HEK293 (cell line): ENCODE measurements around the gene PIN4.
A peak's percentile ranks its signal among the peaks of the same experiment; 100 is the strongest.

Source experiments
- GFI1B ChIP-seq: fragments of 450-650 bp; formaldehyde crosslinking; IDR thresholded peaks from 2 replicates; pipeline ENCODE4 v1.5.1; 2016; ENCODE audit warnings: missing biosample characterization, missing genetic modification characterization
- GLIS1 ChIP-seq: fragments of 450-650 bp; formaldehyde crosslinking; IDR thresholded peaks from 2 replicates; pipeline ENCODE4 v1.5.1; 2016; ENCODE audit warnings: missing biosample characterization, missing genetic modification characterization
- HOXD13 ChIP-seq: sonication (generic); formaldehyde crosslinking; IDR thresholded peaks from 2 replicates; pipeline ENCODE4 v1.8.0; 2022; ENCODE audit warnings: missing genetic modification reagents, borderline replicate concordance
- IKZF3 ChIP-seq: fragments of 450-650 bp; IDR thresholded peaks from 2 replicates; pipeline ENCODE4 v1.5.0; 2018; ENCODE audit warnings: missing biosample characterization, mild to moderate bottlenecking, missing genetic modification characterization, moderate library complexity
- KLF8 ChIP-seq: fragments of 450-650 bp; formaldehyde crosslinking; IDR thresholded peaks from 2 replicates; pipeline ENCODE4 v1.5.1; 2016; ENCODE audit warnings: missing biosample characterization, missing genetic modification characterization
- MEIS1 ChIP-seq: sonication (generic); formaldehyde crosslinking; IDR thresholded peaks from 2 replicates; pipeline ENCODE4 v1.8.1; 2022; ENCODE audit warnings: missing genetic modification reagents, mild to moderate bottlenecking, borderline replicate concordance
- SCRT1 ChIP-seq: fragments of 450-650 bp; formaldehyde crosslinking; IDR thresholded peaks from 2 replicates; pipeline ENCODE4 v1.5.1; 2016; ENCODE audit warnings: missing biosample characterization, missing genetic modification characterization, borderline replicate concordance
- SP3 ChIP-seq: fragments of 450-650 bp; formaldehyde crosslinking; IDR thresholded peaks from 2 replicates; pipeline ENCODE4 v1.5.1; 2016; ENCODE audit warnings: missing biosample characterization, missing genetic modification characterization
- TCF7L2 ChIP-seq: IDR thresholded peaks from 2 replicates; pipeline ENCODE4 v1.6.1; 2011; ENCODE audit warnings: low read depth, mild to moderate bottlenecking, inconsistent platforms, low read length, moderate library complexity, borderline replicate concordance
- ZBTB21 ChIP-seq: fragments of 450-650 bp; formaldehyde crosslinking; IDR thresholded peaks from 2 replicates; pipeline ENCODE4 v1.5.1; 2017; ENCODE audit warnings: missing biosample characterization, missing genetic modification characterization
- ZFP3 ChIP-seq: fragments of 450-650 bp; formaldehyde crosslinking; IDR thresholded peaks from 2 replicates; pipeline ENCODE4 v1.5.1; 2016; ENCODE audit warnings: low read depth, missing biosample characterization, missing genetic modification characterization
- ZNF114 ChIP-seq: fragments of 450-650 bp; formaldehyde crosslinking; IDR thresholded peaks from 2 replicates; pipeline ENCODE4 v1.5.0; 2017; ENCODE audit warnings: missing biosample characterization, missing genetic modification characterization
- ZNF16 ChIP-seq: fragments of 450-650 bp; formaldehyde crosslinking; IDR thresholded peaks from 2 replicates; pipeline ENCODE4 v1.5.1; 2016; ENCODE audit warnings: low read depth, missing biosample characterization, missing genetic modification characterization
- ZNF175 ChIP-seq: fragments of 450-650 bp; formaldehyde crosslinking; IDR thresholded peaks from 2 replicates; pipeline ENCODE4 v1.5.1; 2016; ENCODE audit warnings: missing biosample characterization, missing genetic modification characterization
- ZNF211 ChIP-seq: fragments of 450-650 bp; formaldehyde crosslinking; IDR thresholded peaks from 2 replicates; pipeline ENCODE4 v1.5.1; 2016; ENCODE audit warnings: low read depth, missing biosample characterization, missing genetic modification characterization
- ZNF24 ChIP-seq: fragments of 450-650 bp; formaldehyde crosslinking; IDR thresholded peaks from 2 replicates; pipeline ENCODE4 v1.5.1; 2016; ENCODE audit warnings: missing biosample characterization, missing genetic modification characterization
- ZNF654 ChIP-seq: fragments of 450-650 bp; formaldehyde crosslinking; IDR thresholded peaks from 2 replicates; pipeline ENCODE4 v1.5.1; 2016; ENCODE audit warnings: low read depth, missing biosample characterization, missing genetic modification characterization
- ZNF670 ChIP-seq: fragments of 450-650 bp; formaldehyde crosslinking; IDR thresholded peaks from 2 replicates; pipeline ENCODE4 v1.5.1; 2016; ENCODE audit warnings: missing biosample characterization, missing genetic modification characterization, low read depth
- ZNF768 ChIP-seq: fragments of 450-650 bp; formaldehyde crosslinking; IDR thresholded peaks from 2 replicates; pipeline ENCODE4 v1.5.1; 2018; ENCODE audit warnings: missing biosample characterization, mild to moderate bottlenecking, missing genetic modification characterization
- ZNF792 ChIP-seq: fragments of 450-650 bp; formaldehyde crosslinking; IDR thresholded peaks from 2 replicates; pipeline ENCODE4 v1.5.1; 2016; ENCODE audit warnings: missing biosample characterization, missing genetic modification characterization
- ZSCAN23 ChIP-seq: fragments of 450-650 bp; formaldehyde crosslinking; IDR thresholded peaks from 2 replicates; pipeline ENCODE4 v1.5.1; 2016; ENCODE audit warnings: missing biosample characterization, missing genetic modification characterization
- TF ChIP-seq, protein P1 (sequence below): fragments of 450-650 bp; formaldehyde crosslinking; IDR thresholded peaks from 2 replicates; pipeline ENCODE4 v1.5.1; 2016; ENCODE audit warnings: missing biosample characterization, missing genetic modification characterization
- TF ChIP-seq, protein P2 (sequence below): fragments of 450-650 bp; formaldehyde crosslinking; IDR thresholded peaks from 2 replicates; pipeline ENCODE4 v1.5.1; 2016; ENCODE audit warnings: missing biosample characterization, missing genetic modification characterization
- TF ChIP-seq, protein P3 (sequence below): fragments of 450-650 bp; formaldehyde crosslinking; IDR thresholded peaks from 2 replicates; pipeline ENCODE4 v1.5.1; 2017; ENCODE audit warnings: missing biosample characterization, missing genetic modification characterization
- TF ChIP-seq, protein P4 (sequence below): fragments of 450-650 bp; formaldehyde crosslinking; IDR thresholded peaks from 2 replicates; pipeline ENCODE4 v1.5.1; 2016; ENCODE audit warnings: missing biosample characterization, missing genetic modification characterization
- TF ChIP-seq, protein P5 (sequence below): fragments of 450-650 bp; formaldehyde crosslinking; IDR thresholded peaks from 2 replicates; pipeline ENCODE4 v1.5.1; 2016; ENCODE audit warnings: missing biosample characterization, missing genetic modification characterization
- TF ChIP-seq, protein P6 (sequence below): fragments of 450-650 bp; formaldehyde crosslinking; conservative IDR thresholded peaks from 2 replicates; pipeline ENCODE4 v1.5.1; 2016; ENCODE audit warnings: low read depth, missing biosample characterization, missing genetic modification characterization

Gene PIN4

DNA sequence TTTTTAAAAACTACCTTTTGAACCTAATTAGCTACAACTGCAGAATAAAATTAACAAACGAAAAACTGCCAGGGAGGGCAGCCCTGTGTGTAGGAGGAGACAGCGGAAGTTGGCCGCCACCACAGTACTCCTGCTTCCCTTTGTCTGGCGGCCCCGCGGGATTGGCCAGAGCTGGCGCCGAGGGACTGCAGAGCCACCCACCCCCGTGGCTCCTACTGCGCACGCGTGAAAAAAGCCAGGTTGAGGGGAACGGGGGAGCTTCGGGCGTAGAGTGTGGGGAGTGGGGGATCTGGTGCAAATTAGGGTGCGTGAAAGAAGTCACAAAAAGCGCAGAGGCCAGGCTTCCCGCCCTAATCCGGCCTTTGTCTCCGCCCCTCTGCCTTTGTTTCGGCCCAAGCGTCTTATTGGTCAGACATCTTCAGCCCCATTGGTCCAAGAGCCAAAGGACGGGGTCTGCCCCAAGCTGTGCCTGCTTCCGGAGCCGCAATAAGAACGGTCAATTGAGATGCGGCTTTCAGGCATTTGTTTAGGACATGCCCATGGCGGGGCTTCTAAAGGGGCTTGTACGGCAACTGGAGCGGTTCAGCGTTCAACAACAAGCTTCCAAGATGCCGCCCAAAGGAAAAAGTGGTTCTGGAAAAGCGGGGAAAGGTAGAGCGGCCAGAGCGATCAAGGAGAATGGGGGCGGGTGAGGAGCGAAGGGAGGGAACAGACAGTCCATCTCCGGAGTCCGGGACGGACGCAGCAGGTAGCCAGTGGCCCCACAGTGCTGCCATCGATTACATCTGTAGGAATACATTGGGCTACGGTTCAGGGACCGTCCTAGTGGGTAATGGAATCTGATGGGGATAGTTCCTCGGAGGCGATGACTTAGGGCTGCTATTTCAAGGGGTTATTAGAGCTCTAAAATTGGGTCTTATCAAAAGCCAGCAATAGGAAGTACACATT, at the start of gene PIN4 (continued):
- TF ChIP-seq, protein P1, sequence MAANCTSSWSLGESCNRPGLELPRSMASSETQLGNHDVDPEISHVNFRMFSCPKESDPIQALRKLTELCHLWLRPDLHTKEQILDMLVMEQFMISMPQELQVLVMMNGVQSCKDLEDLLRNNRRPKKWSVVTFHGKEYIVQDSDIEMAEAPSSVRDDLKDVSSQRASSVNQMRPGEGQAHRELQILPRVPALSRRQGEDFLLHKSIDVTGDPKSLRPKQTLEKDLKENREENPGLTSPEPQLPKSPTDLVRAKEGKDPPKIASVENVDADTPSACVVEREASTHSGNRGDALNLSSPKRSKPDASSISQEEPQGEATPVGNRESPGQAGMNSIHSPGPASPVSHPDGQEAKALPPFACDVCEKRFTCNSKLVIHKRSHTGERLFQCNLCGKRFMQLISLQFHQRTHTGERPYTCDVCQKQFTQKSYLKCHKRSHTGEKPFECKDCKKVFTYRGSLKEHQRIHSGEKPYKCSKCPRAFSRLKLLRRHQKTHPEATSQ (tag by site-specific recombination), result no peak
- TF ChIP-seq, protein P2, sequence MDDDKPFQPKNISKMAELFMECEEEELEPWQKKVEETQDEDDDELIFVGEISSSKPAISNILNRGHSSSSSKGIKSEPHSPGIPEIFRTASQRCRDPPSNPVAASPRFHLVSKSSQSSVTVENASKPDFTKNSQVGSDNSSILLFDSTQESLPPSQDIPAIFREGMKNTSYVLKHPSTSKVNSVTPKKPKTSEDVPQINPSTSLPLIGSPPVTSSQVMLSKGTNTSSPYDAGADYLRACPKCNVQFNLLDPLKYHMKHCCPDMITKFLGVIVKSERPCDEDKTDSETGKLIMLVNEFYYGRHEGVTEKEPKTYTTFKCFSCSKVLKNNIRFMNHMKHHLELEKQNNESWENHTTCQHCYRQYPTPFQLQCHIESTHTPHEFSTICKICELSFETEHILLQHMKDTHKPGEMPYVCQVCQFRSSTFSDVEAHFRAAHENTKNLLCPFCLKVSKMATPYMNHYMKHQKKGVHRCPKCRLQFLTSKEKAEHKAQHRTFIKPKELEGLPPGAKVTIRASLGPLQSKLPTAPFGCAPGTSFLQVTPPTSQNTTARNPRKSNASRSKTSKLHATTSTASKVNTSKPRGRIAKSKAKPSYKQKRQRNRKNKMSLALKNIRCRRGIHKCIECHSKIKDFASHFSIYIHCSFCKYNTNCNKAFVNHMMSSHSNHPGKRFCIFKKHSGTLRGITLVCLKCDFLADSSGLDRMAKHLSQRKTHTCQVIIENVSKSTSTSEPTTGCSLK, result no peak
- peak; percentile 96 for TF ChIP-seq IKZF3 (tag by site-specific recombination)
- no peak for TF ChIP-seq ZNF670 (tag by site-specific recombination)
- no peak for TF ChIP-seq ZNF768
- TF ChIP-seq ZNF114 (tag by site-specific recombination), result no peak
- TF ChIP-seq ZBTB21 (tag by site-specific recombination), result 0 out of 2 replicates have a peak, but pooled peaks have one; percentile 34
- TF ChIP-seq, protein P3, sequence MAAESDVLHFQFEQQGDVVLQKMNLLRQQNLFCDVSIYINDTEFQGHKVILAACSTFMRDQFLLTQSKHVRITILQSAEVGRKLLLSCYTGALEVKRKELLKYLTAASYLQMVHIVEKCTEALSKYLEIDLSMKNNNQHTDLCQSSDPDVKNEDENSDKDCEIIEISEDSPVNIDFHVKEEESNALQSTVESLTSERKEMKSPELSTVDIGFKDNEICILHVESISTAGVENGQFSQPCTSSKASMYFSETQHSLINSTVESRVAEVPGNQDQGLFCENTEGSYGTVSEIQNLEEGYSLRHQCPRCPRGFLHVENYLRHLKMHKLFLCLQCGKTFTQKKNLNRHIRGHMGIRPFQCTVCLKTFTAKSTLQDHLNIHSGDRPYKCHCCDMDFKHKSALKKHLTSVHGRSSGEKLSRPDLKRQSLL (tag by site-specific recombination), result peak; percentile 84
- TF ChIP-seq SCRT1 (tag by site-specific recombination), result peak; percentile 48; the same call in 1 of the 2 replicates
- TF ChIP-seq TCF7L2, result peak; percentile 60; the same call in 1 of the 2 replicates
- TF ChIP-seq ZFP3 (tag by site-specific recombination), result no peak
- TF ChIP-seq, protein P4, sequence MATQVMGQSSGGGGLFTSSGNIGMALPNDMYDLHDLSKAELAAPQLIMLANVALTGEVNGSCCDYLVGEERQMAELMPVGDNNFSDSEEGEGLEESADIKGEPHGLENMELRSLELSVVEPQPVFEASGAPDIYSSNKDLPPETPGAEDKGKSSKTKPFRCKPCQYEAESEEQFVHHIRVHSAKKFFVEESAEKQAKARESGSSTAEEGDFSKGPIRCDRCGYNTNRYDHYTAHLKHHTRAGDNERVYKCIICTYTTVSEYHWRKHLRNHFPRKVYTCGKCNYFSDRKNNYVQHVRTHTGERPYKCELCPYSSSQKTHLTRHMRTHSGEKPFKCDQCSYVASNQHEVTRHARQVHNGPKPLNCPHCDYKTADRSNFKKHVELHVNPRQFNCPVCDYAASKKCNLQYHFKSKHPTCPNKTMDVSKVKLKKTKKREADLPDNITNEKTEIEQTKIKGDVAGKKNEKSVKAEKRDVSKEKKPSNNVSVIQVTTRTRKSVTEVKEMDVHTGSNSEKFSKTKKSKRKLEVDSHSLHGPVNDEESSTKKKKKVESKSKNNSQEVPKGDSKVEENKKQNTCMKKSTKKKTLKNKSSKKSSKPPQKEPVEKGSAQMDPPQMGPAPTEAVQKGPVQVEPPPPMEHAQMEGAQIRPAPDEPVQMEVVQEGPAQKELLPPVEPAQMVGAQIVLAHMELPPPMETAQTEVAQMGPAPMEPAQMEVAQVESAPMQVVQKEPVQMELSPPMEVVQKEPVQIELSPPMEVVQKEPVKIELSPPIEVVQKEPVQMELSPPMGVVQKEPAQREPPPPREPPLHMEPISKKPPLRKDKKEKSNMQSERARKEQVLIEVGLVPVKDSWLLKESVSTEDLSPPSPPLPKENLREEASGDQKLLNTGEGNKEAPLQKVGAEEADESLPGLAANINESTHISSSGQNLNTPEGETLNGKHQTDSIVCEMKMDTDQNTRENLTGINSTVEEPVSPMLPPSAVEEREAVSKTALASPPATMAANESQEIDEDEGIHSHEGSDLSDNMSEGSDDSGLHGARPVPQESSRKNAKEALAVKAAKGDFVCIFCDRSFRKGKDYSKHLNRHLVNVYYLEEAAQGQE, result no peak
- peak; percentile 49 for TF ChIP-seq GLIS1 (tag by site-specific recombination)
- TF ChIP-seq ZNF16, result no peak
- TF ChIP-seq, protein P5, sequence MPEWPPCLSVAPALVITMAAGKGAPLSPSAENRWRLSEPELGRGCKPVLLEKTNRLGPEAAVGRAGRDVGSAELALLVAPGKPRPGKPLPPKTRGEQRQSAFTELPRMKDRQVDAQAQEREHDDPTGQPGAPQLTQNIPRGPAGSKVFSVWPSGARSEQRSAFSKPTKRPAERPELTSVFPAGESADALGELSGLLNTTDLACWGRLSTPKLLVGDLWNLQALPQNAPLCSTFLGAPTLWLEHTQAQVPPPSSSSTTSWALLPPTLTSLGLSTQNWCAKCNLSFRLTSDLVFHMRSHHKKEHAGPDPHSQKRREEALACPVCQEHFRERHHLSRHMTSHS (tag by site-specific recombination), result no peak
- TF ChIP-seq, protein P6, sequence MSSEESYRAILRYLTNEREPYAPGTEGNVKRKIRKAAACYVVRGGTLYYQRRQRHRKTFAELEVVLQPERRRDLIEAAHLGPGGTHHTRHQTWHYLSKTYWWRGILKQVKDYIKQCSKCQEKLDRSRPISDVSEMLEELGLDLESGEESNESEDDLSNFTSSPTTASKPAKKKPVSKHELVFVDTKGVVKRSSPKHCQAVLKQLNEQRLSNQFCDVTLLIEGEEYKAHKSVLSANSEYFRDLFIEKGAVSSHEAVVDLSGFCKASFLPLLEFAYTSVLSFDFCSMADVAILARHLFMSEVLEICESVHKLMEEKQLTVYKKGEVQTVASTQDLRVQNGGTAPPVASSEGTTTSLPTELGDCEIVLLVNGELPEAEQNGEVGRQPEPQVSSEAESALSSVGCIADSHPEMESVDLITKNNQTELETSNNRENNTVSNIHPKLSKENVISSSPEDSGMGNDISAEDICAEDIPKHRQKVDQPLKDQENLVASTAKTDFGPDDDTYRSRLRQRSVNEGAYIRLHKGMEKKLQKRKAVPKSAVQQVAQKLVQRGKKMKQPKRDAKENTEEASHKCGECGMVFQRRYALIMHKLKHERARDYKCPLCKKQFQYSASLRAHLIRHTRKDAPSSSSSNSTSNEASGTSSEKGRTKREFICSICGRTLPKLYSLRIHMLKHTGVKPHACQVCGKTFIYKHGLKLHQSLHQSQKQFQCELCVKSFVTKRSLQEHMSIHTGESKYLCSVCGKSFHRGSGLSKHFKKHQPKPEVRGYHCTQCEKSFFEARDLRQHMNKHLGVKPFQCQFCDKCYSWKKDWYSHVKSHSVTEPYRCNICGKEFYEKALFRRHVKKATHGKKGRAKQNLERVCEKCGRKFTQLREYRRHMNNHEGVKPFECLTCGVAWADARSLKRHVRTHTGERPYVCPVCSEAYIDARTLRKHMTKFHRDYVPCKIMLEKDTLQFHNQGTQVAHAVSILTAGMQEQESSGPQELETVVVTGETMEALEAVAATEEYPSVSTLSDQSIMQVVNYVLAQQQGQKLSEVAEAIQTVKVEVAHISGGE, result peak; percentile 60
- no peak for TF ChIP-seq ZNF792 (tag by site-specific recombination)
- no peak for TF ChIP-seq ZNF211 (tag by site-specific recombination)
- TF ChIP-seq SP3 (tag by site-specific recombination), result peak; percentile 92
- TF ChIP-seq GFI1B (tag by site-specific recombination), result no peak
- TF ChIP-seq ZNF654 (tag by site-specific recombination), result no peak
- no peak for TF ChIP-seq ZNF175 (tag by site-specific recombination)
- TF ChIP-seq ZNF24 (tag by site-specific recombination), result 0 out of 2 replicates have a peak, but pooled peaks have one; percentile 44
- peak; percentile 85 for TF ChIP-seq KLF8
- TF ChIP-seq HOXD13 (CRISPR knock-in tag), result no peak
- TF ChIP-seq ZSCAN23, result no peak
- TF ChIP-seq MEIS1 (CRISPR knock-in tag), result no peak
